Measurements from ENCODE around the gene RSRC2.
"Not testable (repeated sequence)": the region's sequence is repeated elsewhere in the genome, so short reads cannot be mapped to it uniquely, and the experiment has no call there.

Gene RSRC2

DNA sequence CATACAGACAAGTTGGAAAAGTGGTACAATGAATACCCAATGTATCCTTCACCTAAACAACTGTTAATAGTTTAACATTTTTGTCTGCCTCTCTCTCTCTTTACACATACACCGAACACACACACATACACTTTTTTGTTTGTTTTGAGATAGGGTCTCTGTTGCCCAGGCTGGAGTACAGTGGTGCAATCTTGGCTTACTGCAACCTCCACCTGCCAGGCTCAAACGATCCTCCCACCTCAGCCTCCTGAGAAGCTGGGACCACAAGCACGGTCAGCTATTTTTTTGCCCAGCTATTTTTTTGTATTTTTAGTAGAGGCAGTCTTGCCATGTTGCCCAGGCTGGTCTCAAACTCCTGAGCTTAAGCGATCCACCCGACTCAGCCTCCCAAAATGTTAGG is 42.8 kb downstream of the RSRC2 start:
- no peak for DNase-seq

DNA sequence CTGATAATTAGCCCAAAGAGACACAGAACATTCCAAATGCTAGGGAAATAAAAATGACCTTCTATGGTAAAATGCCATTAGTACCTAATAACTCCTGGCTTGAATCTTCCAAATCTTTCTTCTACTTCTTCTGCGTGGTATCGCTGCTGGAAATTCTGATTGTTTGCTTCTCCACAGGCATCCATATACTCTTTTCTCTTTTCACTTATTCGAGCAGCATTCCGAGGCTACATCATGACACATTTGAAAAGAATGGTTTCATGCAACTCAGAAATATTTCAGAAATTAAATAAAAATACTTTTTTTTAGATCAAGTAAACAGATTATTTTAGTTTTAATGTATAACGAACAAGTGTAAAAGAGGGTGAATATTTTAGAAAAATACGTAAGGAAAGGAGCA is 44.9 kb downstream of the RSRC2 start:
- no peak for DNase-seq

DNA sequence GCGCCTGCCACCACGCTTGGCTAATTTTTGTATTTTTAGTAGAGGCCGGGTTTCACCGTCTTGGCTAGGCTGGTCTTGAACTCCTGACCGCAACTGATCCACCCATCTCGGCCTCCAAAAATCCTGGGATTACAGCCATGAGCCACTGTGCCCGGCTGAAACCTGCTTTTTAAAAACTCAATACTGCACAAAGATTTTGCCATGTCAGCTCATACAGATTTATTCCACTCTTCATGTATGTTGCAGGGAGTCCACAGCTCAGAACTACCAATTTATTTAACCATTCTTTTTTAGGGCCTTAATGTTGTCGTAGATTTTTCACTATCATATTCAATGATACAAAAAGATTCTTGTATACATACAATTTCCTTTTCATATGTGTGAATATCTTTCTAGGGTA is 46.0 kb downstream of the RSRC2 start:
- no peak for DNase-seq

DNA sequence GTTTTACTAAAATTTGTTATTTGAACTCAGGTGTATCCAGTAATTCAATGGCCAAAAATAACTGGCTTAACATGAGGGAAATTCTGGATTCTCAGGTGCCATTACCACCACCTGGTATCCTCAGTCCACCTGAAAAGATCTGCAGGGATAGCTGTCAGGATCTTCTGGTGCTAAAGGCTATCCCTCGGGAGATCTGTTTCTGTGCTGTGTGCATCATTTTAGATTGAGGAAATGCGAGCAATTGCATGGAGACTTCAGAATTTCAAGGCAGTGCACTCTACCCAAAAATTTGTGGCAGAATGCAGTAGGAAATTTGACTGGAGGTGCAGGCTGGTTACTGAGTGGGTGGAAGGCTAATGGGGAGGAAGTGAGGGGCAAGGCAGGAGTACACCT is 52.4 kb downstream of the RSRC2 start:
- DNase-seq = no peak

DNA sequence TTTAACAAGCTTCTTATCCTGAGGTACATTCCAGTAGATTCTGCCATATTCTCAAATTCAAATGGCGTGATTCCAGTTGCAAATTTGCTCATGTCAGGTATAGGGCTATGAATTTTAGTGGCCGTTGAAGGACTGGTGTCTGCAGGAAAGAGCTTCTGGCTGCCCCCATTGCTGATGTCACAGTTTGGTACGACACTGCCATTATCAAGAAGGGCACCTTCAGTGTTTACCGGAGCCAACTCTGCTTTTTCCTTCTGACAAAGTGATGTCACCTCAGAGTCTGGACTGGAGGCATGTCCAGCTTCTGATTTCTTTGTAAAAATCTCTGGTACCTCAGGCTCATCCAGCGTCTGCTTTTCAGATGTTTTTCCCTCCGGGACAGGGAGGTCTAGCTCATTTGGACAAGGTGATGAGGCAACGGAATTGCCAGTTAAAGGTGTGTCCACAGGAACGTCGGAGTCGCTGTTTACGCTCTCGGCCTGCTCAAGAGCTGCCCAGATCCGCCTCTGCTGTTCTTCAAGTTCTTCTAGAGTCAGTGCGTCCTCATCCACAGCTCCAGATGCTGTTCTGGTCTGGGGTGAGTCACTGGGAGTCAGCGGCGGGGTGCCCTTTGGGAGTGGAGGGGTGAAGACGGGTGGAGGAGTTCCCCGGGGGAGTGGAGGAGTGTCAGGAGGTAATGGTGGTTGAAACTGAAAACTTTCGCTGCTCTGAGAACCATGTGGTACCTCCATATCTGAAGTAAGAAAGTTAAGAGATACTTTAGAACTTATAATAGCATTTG is 53.0 kb downstream of the RSRC2 start:
- DNase-seq = no peak

DNA sequence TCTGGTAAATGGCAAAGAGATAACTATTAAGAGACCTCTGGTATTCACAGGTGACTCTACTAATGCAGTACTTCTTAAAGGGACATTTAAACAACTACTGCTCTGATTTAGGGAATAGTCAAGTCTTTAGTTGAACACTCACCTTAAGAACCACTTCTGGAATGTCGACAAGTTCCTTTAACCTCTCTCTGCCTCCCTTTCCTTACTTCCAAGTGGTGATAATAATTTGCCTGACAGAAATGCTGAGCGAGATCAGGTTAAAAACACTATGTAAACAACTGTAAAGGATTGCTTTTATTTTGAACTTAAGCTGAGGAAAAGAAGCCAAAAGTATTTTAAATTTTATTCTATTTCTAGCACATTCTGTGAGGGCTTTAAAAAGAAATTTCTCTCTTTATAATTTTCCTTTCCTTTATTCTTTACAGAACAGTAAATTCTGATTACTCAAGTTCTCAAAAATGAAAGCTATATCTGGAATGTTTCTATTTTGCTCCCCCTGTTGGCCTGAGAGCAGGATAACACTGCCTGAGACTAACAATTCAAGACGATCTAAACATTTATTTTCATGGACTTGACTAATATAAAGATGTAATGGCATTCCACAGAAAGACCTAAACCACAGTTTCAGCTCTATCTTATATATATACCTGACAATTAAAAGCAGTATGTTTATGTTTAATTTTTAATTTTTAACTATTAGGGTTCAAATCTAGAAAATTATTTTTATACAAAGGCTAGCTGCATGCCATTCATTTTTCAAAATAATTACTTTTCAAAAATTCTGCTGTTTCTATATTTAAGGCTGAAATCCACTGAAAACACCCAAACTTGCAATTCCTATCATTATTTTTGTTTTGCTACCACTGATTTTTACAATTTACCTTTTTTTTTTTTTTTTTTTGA is 55.2 kb downstream of the RSRC2 start:
- peak in 3 of 6 experiments; percentile 25 to 70 (median 68) for DNase-seq

DNA sequence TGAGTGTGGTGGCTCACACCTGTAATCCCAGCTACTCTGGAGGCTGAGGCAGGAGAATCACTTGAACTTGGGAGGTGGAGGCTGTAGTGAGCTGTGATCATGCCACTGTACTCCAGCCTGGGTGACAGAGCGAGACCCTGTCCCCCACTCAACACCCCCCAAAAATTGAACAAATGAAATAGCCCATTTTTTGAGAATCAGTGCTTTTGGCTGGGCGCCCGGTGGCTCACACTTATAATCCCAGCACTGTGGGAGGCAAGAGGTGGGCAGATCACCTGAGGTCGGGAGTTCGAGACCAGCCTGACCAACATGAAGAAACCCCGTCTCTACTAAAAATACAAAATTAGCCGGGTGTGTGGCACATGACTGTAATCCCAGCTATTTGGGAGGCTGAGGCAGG is 56.2 kb downstream of the RSRC2 start:
- not testable (repeated sequence) for DNase-seq

DNA sequence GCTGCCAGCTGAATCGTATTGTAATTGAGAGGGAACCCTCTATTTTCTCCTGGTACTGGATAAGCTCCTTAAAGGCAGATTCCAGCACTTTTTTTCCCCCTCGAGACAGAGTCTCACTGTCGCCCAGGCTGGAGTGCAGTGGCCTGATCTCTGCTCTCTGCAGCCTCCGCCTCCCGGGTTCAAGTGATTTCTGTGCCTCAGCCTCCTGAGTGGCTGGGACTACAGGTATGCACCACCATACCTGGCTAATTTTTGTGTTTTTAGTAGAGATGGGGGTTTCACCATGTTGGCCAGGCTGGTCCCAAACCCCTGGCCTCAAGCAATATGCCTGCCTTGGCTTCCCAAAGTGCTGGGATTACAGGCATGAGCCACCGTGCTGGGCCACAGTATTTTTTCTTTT is 56.9 kb downstream of the RSRC2 start:
- not testable (repeated sequence) for DNase-seq

DNA sequence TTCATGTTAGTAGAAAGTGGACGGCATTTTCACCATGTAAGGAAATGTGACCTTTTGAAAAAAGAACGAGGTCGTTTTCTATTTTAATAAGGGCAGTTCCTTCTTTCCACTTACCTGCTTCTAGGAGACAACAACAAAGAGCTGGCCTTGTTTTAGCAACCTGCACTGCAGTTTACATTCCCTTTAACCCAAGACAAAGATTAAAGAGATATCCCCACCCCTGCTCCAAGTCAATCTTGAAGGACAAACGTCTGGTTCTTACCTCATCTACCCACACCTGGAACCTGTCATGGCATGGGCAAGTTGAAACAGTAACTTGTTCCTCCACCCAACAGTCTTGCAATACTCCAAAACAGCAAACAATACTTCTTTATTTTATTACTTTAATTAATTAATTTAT is 58.8 kb downstream of the RSRC2 start:
- DNase-seq = no peak

DNA sequence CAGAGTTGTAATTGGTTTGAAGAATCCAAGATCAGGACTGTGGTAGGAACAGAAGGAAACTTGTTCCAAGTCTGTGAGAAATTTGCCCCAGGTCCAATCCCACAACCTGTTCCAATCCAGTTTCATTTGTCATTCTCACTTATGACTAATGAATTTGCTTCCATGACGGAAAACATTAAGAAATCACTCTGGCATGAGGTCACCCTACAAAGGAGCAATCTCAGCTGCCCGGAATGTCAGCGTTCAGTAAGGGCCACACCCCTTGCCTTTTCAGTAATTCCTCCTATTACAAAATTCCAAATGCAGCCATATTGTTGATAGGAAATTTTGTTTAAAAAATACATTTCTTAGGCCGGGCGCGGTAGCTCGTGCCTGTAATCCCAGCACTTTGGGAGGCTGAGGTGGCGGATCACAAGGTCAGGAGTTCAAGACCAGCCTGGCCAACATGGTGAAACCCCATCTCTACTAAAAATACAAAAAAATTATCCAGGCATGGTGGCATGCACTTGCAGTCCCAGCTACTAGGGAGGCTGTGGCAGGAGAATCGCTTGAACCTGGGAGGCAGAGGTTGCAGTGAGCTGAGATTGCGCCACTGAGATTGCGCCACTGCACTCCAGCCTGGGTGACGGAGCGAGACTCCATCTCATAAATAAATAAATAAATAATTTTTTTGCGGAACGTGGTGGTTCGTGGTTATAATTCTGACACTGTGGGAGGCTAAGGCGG is 62.3 kb downstream of the RSRC2 start:
- DNase-seq = not testable (repeated sequence)

DNA sequence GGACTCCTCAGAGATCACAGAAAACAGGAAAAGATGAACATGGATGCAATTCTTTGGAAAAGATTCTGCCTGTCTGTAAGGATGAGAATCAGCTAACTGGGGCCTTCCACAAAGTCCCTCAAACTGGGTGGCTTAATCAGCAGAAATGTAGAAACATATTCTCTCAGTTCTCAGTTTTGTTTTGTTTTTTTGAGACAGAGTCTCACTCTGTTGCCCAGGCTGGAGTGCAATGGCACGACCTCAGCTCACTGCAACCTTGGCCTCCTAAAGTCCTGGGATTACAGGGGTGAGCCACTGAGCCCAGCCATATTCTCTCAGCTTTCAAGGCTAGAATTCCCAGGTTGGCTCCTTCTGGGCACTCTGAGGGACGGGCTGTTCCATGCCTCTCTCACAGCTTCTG is 66.1 kb downstream of the RSRC2 start:
- no peak for DNase-seq

DNA sequence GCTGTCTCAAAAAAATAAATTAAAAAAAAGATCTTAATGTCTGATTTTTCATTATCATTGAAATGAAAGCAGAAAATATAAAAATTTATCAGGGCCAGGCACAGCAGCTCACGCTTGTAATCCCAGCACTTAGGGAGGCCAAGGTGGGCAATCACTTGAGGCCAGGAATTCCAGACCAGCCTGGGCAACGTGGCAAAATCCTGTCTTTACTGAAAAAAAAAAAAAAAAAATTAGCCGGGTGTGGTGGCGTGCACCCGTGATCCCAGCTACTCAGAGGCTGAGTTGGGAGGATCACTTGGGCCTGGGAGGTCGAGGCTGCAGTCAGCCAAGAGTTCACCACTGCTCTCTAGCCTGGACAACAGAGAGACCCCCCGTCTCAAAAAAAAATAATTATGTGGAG is 66.7 kb downstream of the RSRC2 start:
- no peak for DNase-seq

DNA sequence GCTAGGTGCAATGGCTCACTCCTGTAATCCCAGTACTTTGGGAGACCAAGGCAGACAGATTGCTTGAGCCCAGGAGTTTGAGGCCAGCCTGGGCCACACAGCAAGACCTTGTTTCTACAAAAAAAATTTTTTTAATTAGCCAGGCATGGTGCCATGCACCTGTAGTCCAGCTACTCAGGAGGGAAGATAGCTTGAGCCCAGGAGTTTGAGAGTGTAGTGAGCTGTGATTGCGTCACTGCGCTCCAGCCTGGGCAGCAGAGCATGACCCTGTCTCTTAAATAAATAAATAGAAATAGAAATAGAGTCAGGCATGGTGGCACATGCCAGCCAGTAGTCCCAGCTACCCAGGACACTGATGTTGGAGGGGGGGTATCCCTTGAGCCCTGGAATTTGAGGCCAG is 67.5 kb downstream of the RSRC2 start:
- DNase-seq = no peak

DNA sequence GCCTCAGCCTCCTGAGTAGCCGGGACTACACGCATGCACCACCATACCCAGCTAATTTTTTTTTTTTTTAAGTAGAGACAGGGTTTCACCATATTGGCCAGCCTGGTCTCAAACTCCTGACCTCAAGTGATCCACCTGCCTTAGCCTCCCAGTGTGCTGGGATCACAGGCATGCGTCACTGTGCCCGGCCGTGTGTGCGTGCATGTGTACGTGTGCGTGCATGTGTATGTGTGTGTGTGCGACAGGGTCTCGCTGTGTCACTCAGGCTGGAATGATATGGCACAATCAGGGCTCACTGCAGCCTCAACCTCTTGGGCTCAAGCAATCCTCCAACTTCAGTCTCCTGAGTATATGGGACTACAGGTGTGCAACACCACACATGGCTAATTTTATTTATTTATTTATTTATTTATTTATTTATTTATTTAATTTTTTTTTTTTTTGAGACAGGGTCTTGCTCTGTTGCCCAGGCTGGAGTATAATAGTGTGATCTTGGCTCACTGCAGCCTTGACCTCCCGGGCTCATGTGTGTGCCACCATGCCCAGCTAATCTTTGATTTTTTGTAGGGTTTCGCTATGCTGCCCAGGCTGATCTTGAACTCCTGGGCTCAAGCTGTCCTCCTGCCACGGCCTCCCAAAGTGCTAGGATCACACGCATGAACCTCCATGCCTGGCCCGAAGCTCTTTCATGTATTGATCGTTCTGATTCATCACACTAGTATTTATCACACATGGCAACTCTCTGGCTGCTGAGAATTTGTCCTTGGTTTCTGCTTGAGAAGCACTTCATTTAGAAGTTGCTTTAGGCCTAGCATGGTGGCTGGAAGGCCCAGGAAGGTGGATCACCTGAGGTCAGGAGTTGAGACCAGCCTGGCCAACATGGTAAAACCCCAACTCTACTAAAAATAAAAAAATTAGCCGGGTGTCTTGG is 68.4 kb downstream of the RSRC2 start:
- no peak for DNase-seq

DNA sequence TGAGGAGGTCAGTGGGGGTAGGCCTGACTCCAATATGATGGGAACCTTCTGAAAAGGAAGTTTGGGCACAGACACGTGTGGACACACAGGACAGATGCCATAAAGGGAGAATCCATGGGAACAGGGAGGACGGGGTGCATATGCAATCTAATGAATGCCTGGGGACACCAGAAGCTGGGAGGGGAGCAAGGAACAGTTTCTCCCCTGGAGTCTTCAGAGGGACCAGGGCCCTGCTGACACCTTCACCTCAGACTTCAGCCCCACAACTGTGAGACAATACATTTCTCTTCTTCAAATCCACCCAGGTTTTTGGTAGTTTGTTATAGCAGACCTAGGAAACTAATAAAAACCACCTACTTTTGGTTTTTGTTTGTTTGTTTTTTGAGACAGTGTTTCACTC is 69.1 kb downstream of the RSRC2 start:
- DNase-seq = no peak

DNA sequence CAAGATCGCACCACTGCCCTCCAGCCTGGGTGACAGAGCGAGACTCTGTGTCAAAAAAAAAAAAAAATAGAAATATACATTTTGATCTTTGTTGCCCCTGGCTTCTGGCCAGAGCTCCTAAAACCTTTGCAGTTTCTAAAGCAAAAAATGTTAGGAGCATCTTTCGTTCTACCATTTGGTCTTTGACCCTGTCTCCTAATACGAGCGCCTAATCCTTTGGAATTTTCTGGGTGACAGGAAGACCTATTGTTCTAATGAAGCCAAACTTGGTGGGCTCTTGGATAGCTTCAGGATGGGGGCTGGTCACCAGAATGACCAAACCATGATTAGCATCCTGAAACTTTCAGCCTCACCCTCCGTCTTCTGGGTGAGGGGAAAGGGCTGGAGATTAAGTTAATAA is 72.0 kb downstream of the RSRC2 start:
- DNase-seq = no peak

DNA sequence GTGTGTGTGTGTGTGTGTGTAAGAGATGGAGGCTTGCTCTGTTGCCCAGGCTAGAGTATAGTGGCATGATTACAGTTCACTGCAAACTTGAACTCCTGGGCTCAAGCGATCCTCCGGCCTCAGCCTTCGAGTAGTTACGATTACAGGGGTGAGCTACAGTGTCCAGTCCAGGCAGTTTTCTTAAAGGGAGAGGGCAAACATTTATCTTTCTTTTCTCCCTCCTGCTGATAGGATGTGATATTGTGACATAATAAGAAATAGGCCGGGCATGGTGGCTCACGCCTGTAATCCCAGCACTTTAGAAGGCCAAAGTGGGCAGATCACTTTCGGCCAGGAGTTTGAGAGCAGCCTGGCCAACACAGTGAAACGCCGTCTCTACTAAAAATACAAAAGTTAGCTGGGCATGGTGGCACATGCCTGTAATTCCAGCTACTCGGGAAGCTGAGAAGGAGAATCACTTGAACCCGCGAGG is 72.5 kb downstream of the RSRC2 start:
- DNase-seq = no peak
